ENCODE data around the gene CABP1. TPM values are rescaled to one million over a fixed set of nuclear protein-coding genes. Genes with fewer than 3 reads are reported as not detected.
"Not testable (repeated sequence)": the region's sequence is repeated elsewhere in the genome, so short reads cannot be mapped to it uniquely, and the experiment has no call there.

CABP1 gene
- total RNA-seq, 4 donors from 2014 or later = 1.8 to 2.5 (median 2.5) TPM; not detected in 1

- Histone ChIP-seq H3K4me1 (peaks cover 8 to 12% (median 10%) of the 10 kb centered on the region in 4 donors), H3K27me3 (no peaks in the 10 kb centered on the region), H3K9me3 (no peaks in the 10 kb centered on the region), H3K4me3 (no peak overlapping the region), H3K36me3 (peaks cover 0 to 20% (median 0%) of the 10 kb centered on the region in 4 donors), H3K27ac (replicated peaks in 1 of 4) (no peak overlapping the region)
- WGBS = 97% methylated on average over 14 of the region's 34 CpGs
- no peak for DNase-seq (ENCODE audit: extremely low spot score)
- intact Hi-C loops (cut with DNase I) = no loop called here
- TF ChIP-seq POLR2A (IDR thresholded peaks at IDR 0.05; ENCODE audit: low read depth) (no peak), EP300 (IDR thresholded peaks at IDR 0.05) (no peak), POLR2AphosphoS5 (IDR thresholded peaks at IDR 0.05) (no peak)
- TF ChIP-seq, protein P1, sequence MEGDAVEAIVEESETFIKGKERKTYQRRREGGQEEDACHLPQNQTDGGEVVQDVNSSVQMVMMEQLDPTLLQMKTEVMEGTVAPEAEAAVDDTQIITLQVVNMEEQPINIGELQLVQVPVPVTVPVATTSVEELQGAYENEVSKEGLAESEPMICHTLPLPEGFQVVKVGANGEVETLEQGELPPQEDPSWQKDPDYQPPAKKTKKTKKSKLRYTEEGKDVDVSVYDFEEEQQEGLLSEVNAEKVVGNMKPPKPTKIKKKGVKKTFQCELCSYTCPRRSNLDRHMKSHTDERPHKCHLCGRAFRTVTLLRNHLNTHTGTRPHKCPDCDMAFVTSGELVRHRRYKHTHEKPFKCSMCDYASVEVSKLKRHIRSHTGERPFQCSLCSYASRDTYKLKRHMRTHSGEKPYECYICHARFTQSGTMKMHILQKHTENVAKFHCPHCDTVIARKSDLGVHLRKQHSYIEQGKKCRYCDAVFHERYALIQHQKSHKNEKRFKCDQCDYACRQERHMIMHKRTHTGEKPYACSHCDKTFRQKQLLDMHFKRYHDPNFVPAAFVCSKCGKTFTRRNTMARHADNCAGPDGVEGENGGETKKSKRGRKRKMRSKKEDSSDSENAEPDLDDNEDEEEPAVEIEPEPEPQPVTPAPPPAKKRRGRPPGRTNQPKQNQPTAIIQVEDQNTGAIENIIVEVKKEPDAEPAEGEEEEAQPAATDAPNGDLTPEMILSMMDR (IDR thresholded peaks at IDR 0.05) = no peak
These were observed 26.4 kb downstream of the CABP1 start for GRCh38 chr12:120666571-120667390.

- H3K27ac ChIP-seq (replicated peaks in 1 of 4) = no peak overlapping the region
- TF ChIP-seq, protein P1 (IDR thresholded peaks at IDR 0.05) = no peak
- no peak for TF ChIP-seq POLR2A (IDR thresholded peaks at IDR 0.05; ENCODE audit: low read depth)
- TF ChIP-seq POLR2AphosphoS5 (IDR thresholded peaks at IDR 0.05) = no peak
- no peak for TF ChIP-seq EP300 (IDR thresholded peaks at IDR 0.05)
- DNase-seq (ENCODE audit: extremely low spot score) = no peak
- no peak overlapping the region for H3K4me3 ChIP-seq
- no peaks in the 10 kb centered on the region for H3K9me3 ChIP-seq
- intact Hi-C loops (cut with DNase I) = no loop called here
- H3K36me3 ChIP-seq = peaks cover 0 to 10% (median 0%) of the 10 kb centered on the region in 4 donors
- WGBS = 86% methylated on average over 20 of the region's 20 CpGs
- H3K4me1 ChIP-seq = peaks cover 8 to 12% (median 10%) of the 10 kb centered on the region in 4 donors
- H3K27me3 ChIP-seq = no peaks in the 10 kb centered on the region
These were observed 27.9 kb downstream of the CABP1 start for GRCh38 chr12:120668091-120668867.

DNA sequence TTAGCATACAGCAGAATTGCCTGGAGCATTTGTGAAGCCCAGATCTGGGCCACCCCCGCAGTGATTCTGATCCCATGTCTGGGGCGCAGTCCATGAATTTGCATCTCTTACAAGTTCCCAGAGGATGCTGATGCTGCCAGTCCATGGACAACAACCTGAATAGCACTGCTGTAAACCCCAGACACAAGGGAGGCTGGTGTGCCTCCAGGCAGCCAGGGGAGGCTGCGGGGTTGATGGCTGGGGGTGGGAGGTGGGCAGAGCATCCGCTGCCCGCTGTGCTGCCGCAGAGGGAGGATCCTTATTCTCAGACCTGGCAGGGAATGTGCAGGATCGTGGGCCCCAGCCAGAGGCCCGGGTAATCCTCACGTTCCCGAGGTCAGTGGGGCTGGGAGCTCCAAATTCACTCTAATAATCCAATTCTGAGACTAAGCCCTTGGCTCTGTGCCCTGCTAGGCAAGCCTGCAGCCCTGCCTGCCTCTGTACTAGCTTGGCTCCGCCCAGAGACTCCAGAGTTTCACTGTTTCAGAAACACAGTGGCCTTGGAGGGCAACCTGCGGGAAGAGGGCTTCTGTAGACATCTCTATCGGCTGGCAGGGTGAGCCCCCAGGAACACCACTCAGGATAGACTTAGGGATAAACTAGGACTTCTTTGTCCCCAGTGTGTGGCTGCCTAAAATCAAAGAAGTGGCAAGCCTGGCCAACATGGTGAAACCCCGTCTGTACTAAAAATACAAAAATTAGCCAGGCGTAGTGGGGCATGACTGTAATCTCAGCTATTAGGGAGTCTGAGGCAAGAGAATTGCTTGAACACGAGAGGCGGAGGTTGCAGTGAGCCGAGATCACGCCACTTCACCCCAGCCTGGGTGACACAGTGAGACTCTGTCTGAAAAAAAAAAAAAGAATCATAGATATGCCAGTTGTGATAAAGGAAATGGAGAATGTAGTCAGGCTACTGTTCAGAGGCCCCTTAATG lies 28.7 kb downstream of the CABP1 start:
- peaks cover 8 to 12% (median 10%) of the 10 kb centered on the region in 4 donors for H3K4me1 ChIP-seq
- H3K4me3 ChIP-seq = no peak overlapping the region
- H3K9me3 ChIP-seq = no peaks in the 10 kb centered on the region
- intact Hi-C loops (cut with DNase I) = no loop called here
- 63% methylated on average over 13 of the region's 19 CpGs for WGBS
- H3K36me3 ChIP-seq = peaks cover 0 to 3% (median 0%) of the 10 kb centered on the region in 4 donors
- H3K27ac ChIP-seq (replicated peaks in 1 of 4) = peak overlapping the region in 1 of 4 donors; percentile 11
- TF ChIP-seq POLR2A (IDR thresholded peaks at IDR 0.05; ENCODE audit: low read depth) = no peak
- TF ChIP-seq, protein P1 (IDR thresholded peaks at IDR 0.05) = no peak
- TF ChIP-seq POLR2AphosphoS5 (IDR thresholded peaks at IDR 0.05) = no peak
- no peak for TF ChIP-seq EP300 (IDR thresholded peaks at IDR 0.05)
- no peaks in the 10 kb centered on the region for H3K27me3 ChIP-seq
- DNase-seq (ENCODE audit: extremely low spot score) = no peak

GRCh38 chr12:120670237-120670636 lies 29.8 kb downstream of the CABP1 start:
- intact Hi-C loops (cut with DNase I); H3K27me3 ChIP-seq; H3K36me3 ChIP-seq; H3K27ac ChIP-seq (replicated peaks in 1 of 4); H3K4me3 ChIP-seq; DNase-seq (ENCODE audit: extremely low spot score); H3K9me3 ChIP-seq: not testable (repeated sequence)
- 84% methylated on average over 6 of the region's 6 CpGs for WGBS
- peaks cover 8 to 12% (median 10%) of the 10 kb centered on the region in 4 donors for H3K4me1 ChIP-seq
